SU-DHL-6 (cell line): ENCODE results near the gene UBL4A.

Experiments
- H2AFZ ChIP-seq: fragments of 200-600 bp; sonication (generic); 2 replicates; pipeline ENCODE4 v1.6.1; 2014; ENCODE audit warnings: low read depth, mild to moderate bottlenecking, moderate library complexity, mixed read lengths, antibody characterized with exemption, low read length; ENCODE audit not compliant: severe bottlenecking
- H3F3A ChIP-seq: fragments of 200-600 bp; shearing (Covaris generic); 2 replicates; pipeline ENCODE4 v1.6.0; 2016; ENCODE audit warnings: antibody characterized with exemption, mild to moderate bottlenecking; ENCODE audit not compliant: insufficient read depth
- H3K27ac ChIP-seq: fragments of 200-600 bp; sonication (generic); 2 replicates; pipeline ENCODE4 v1.5.1; 2016; ENCODE audit warnings: low read depth, mild to moderate bottlenecking, low read length, moderate library complexity, mixed read lengths
- H3K27me3 ChIP-seq: fragments of 200-600 bp; sonication (generic), shearing (Covaris generic); 2 replicates; pipeline ENCODE4 v1.6.0; 2014; ENCODE audit warnings: mild to moderate bottlenecking, low read length
- H3K36me3 ChIP-seq: fragments of 200-600 bp; sonication (generic); 2 replicates; pipeline ENCODE4 v1.6.1; 2014; ENCODE audit warnings: mild to moderate bottlenecking, low read length, mixed read lengths
- H3K4me2 ChIP-seq: fragments of 300-600, 200-600 bp; shearing (Covaris generic), sonication (generic); 2 replicates; pipeline ENCODE4 v1.6.0; 2014; ENCODE audit warnings: low read length, low read depth, mild to moderate bottlenecking; ENCODE audit not compliant: poor library complexity, severe bottlenecking
- H3K4me3 ChIP-seq: fragments of 200-600 bp; sonication (generic); 2 replicates; pipeline ENCODE4 v1.5.1; 2014; ENCODE audit warnings: antibody characterized with exemption, low read length, mild to moderate bottlenecking, mixed read lengths; ENCODE audit not compliant: insufficient read depth, poor library complexity, severe bottlenecking
- H3K79me2 ChIP-seq: fragments of 200-600 bp; sonication (generic); 2 replicates; pipeline ENCODE4 v1.6.1; 2014; ENCODE audit warnings: mild to moderate bottlenecking, low read length, moderate library complexity; ENCODE audit not compliant: insufficient read depth
- H3K9ac ChIP-seq: fragments of 200-600 bp; sonication (generic); 2 replicates; pipeline ENCODE4 v1.7.0; 2014; ENCODE audit warnings: mild to moderate bottlenecking, low read length
- H3K9me2 ChIP-seq: fragments of 200-600 bp; sonication (generic); replicated peaks from 2 replicates; pipeline ENCODE4 v1.6.1; 2014; ENCODE audit warnings: low read length; ENCODE audit not compliant: insufficient read depth
- H3K9me3 ChIP-seq: fragments of 200-600 bp; sonication (generic); 2 replicates; pipeline ENCODE4 v1.6.1; 2014; ENCODE audit warnings: low read length, mixed read lengths; ENCODE audit not compliant: insufficient read depth
- H4K20me1 ChIP-seq: fragments of 200-600 bp; sonication (generic); 2 replicates; pipeline ENCODE4 v1.6.1; 2014; ENCODE audit warnings: low read depth, mild to moderate bottlenecking, antibody characterized with exemption, low read length, moderate library complexity, mixed read lengths
- EZH2phosphoT487 ChIP-seq: fragments of 200-600 bp; sonication (generic), shearing (Covaris generic); conservative IDR thresholded peaks from 2 replicates; pipeline ENCODE4 v1.6.1; 2018; ENCODE audit warnings: mild to moderate bottlenecking, antibody characterized with exemption, low read length, moderate library complexity, mixed read lengths
- TF ChIP-seq, protein P1 (sequence below): fragments of 200-600 bp; sonication (generic); IDR thresholded peaks from one replicate; pipeline ENCODE4 v1.5.1; 2017; ENCODE audit warnings: antibody characterized with exemption, mild to moderate bottlenecking, low read length, moderate library complexity; ENCODE audit not compliant: insufficient read depth, poor library complexity, severe bottlenecking

UBL4A gene

DNA sequence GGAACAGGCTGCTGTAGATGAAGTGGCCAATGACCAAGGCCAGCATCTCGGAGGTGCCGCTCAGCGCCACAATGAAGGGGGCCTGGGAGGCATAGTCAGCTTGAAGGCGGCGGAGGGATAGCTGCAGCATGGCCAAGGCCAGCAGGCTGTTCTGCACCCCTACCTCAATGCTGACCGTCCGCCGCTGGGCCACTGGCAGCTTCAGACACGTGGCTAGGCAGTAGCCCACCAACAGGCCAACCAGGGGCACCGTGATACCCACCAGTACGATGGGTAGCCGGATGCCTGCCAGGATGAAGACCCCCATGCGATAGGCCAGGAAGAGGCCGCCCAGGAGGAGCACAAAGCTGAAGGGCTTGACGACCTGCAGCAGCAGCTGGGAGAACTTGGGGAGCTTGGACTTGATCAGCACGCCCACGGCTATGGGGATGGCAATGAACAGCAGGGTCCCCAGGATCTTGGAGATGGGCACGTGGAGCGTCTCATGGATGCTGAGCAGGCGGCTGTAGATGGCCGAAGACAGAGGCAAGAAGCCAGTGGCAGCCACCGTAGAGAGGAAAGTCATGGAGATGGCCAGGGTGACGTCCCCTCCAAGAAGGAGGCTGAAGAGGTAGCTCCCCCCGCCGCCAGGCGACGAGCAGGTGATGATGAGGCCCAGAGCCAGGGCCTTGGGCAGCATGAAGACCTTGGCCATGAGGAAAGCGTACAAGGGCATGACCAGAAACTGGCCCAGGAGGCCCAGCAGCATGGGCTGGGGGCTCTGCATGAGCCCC, 1.3 kb upstream of the UBL4A start:
- no peak for TF ChIP-seq EZH2phosphoT487
- H3K4me3 ChIP-seq: no peak overlapping the region
- no peaks in the 10 kb centered on the region for H3K9me2 ChIP-seq
- peaks cover 15% of the 10 kb centered on the region for H3F3A ChIP-seq
- peaks cover 18% of the 10 kb centered on the region for H3K79me2 ChIP-seq
- no peaks in the 10 kb centered on the region for H3K27me3 ChIP-seq
- no peaks in the 10 kb centered on the region for H4K20me1 ChIP-seq
- H3K9me3 ChIP-seq: no peaks in the 10 kb centered on the region
- peak overlapping the region; percentile 64 for H3K4me2 ChIP-seq
- peak overlapping the region; percentile 100; the same call in 1 of the 2 replicates for H3K9ac ChIP-seq
- no peak overlapping the region for H2AFZ ChIP-seq
- H3K27ac ChIP-seq: peak overlapping the region; percentile 78
- no peaks in the 10 kb centered on the region for H3K36me3 ChIP-seq

DNA sequence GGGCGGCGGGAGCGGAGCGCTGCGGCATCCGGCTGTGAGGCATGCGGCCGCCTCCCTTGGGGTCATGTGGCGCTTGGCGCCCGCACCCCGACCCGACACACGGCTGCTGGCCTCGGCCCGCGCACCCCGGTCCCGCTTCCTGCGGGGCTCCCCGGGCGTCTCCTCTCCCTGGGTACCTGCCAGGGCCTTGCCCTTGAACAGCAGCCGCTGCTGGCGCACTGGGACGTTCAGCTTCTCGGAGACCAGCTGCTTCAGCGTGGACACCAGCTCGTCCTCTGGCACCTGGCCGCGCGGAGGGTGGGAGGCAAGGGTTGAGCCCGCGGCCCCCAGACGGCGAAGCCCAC, 391 bp downstream of the UBL4A start:
- Histone ChIP-seq H3K9me2 (no peaks in the 10 kb centered on the region), H3K79me2 (peaks cover 18% of the 10 kb centered on the region), H4K20me1 (no peaks in the 10 kb centered on the region), H3K4me3 (peak overlapping the region; percentile 74), H3K9ac (peak overlapping the region; percentile 100), H3F3A (peaks cover 17% of the 10 kb centered on the region), H3K36me3 (no peaks in the 10 kb centered on the region), H2AFZ (no peak overlapping the region), H3K27ac (peak overlapping the region; percentile 82), H3K27me3 (no peaks in the 10 kb centered on the region), H3K9me3 (no peaks in the 10 kb centered on the region), H3K4me2 (peak overlapping the region; percentile 89)
- TF ChIP-seq EZH2phosphoT487: no peak
- TF ChIP-seq, protein P1, sequence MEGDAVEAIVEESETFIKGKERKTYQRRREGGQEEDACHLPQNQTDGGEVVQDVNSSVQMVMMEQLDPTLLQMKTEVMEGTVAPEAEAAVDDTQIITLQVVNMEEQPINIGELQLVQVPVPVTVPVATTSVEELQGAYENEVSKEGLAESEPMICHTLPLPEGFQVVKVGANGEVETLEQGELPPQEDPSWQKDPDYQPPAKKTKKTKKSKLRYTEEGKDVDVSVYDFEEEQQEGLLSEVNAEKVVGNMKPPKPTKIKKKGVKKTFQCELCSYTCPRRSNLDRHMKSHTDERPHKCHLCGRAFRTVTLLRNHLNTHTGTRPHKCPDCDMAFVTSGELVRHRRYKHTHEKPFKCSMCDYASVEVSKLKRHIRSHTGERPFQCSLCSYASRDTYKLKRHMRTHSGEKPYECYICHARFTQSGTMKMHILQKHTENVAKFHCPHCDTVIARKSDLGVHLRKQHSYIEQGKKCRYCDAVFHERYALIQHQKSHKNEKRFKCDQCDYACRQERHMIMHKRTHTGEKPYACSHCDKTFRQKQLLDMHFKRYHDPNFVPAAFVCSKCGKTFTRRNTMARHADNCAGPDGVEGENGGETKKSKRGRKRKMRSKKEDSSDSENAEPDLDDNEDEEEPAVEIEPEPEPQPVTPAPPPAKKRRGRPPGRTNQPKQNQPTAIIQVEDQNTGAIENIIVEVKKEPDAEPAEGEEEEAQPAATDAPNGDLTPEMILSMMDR: no peak

DNA sequence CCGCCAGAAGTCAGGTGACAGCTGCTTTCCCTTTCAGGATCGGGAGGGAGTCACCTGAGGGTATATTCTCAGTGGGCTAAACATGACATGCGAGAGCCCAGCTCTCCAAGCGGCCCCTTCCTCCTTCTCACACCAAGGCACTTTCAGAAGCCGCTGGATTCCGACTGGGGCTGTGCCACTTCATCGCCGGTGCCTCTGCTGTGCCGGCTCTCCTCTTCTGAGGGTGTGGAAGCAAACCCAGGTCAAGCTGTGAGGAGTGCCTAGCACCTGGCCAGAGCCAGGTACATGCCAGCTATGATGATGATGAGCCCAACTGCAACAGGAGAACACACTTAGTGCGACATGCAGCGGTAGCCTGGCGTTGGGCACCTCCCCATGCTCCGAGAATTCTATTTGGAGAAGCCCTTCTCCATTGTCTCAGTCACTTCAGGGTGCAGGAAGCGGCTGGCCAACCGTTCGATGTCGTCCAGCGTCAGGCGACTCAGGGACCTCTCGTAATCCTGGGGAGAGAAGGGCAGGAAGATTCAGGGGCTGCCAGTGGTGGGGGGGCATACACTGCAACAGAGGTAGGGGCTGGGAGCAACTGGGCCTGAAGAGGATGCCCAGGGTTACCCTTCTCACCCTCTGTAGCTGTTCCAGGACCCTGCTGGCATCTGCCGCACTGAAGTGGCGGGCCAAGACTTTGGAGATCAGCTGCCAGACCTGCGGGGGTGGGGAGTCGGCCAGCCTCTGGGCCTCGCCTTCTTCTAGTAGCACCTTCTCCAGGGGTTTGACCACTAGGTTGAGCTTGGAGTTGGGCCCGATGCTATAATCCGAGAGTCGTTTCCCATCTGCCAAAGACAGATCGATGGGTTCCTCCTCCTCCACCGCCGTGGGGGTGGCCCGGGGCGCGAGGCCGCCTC, 1.0 kb downstream of the UBL4A start:
- Histone ChIP-seq H3K9me3 (no peaks in the 10 kb centered on the region), H3K9me2 (no peaks in the 10 kb centered on the region), H3K4me2 (peak overlapping the region; percentile 89), H3K27ac (peak overlapping the region; percentile 82), H3K9ac (peak overlapping the region; percentile 100), H3K79me2 (peaks cover 18% of the 10 kb centered on the region), H3K27me3 (no peaks in the 10 kb centered on the region), H2AFZ (no peak overlapping the region), H4K20me1 (no peaks in the 10 kb centered on the region), H3K4me3 (peak overlapping the region; percentile 74), H3K36me3 (no peaks in the 10 kb centered on the region), H3F3A (peaks cover 22% of the 10 kb centered on the region)
- TF ChIP-seq EZH2phosphoT487: no peak
- TF ChIP-seq, protein P1: no peak
